ENCODE measurements around the gene AP2A2.

DNA sequence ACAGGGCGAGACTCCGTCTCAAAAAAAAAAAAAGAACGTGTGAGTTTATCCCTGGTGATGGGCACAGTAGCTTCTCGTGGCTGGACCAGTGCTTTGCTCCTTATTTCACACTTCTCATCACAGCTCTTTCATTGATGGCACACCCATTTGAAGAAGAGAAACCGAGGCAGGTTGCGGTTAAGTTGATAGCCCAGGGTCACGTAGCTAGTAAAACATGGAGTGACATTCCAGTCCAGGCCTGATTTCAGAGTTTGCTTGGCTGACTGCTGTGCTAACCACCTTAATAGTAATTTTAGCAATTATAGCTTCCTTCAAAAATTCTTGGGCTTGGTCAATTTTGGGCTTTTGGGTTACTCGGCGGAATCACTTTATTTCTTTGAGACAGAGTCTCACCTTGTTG is 25.8 kb downstream of the AP2A2 start:
- TF ChIP-seq, protein P1, sequence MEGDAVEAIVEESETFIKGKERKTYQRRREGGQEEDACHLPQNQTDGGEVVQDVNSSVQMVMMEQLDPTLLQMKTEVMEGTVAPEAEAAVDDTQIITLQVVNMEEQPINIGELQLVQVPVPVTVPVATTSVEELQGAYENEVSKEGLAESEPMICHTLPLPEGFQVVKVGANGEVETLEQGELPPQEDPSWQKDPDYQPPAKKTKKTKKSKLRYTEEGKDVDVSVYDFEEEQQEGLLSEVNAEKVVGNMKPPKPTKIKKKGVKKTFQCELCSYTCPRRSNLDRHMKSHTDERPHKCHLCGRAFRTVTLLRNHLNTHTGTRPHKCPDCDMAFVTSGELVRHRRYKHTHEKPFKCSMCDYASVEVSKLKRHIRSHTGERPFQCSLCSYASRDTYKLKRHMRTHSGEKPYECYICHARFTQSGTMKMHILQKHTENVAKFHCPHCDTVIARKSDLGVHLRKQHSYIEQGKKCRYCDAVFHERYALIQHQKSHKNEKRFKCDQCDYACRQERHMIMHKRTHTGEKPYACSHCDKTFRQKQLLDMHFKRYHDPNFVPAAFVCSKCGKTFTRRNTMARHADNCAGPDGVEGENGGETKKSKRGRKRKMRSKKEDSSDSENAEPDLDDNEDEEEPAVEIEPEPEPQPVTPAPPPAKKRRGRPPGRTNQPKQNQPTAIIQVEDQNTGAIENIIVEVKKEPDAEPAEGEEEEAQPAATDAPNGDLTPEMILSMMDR (IDR thresholded peaks at IDR 0.05; ENCODE audit: insufficient read depth, low read depth, low read length): no peak
- TF ChIP-seq EZH2 (IDR thresholded peaks at IDR 0.05; ENCODE audit: insufficient read depth, low read length): no peak
